SK-N-MC (cell line): ENCODE results near the gene GBA3.

Experiments
- EZH2 ChIP-seq: fragments of 200-600 bp; sonication (generic); IDR thresholded peaks from one replicate; pipeline ENCODE4 v1.6.1; 2017; ENCODE audit warnings: antibody characterized with exemption
- FOXP2 ChIP-seq: optimal IDR thresholded peaks from 2 replicates; pipeline ENCODE3; 2011; ENCODE audit warnings: mild to moderate bottlenecking, moderate library complexity; ENCODE audit not compliant: insufficient read depth; ENCODE audit errors: extremely low read length, control extremely low read depth
- POLR2AphosphoS5 ChIP-seq: IDR thresholded peaks from 2 replicates; pipeline ENCODE4 v1.6.1; 2012; ENCODE audit warnings: mild to moderate bottlenecking, low read depth, low read length, borderline replicate concordance

- TF ChIP-seq POLR2AphosphoS5 (no peak), EZH2 (no peak), FOXP2 (no peak)
Observed at GRCh38 chr4:22857411-22857810, 164.7 kb downstream of the GBA3 start.
